SK-N-SH (cell line): ENCODE results near the gene MEIKIN. TPM values are rescaled to one million over a fixed set of nuclear protein-coding genes. Genes with fewer than 3 reads are reported as not detected.

ENCODE experiments used
- CTCF ChIA-PET: fragments of 300-600, 350-600 bp; formaldehyde crosslinking; extraction: SDS; loops from one replicate; lab custom pipeline; 2021; lab: Yijun Ruan, JAX
- POLR2A ChIA-PET: fragments of 350-600 bp; sonication (Branson Sonifier 250); formaldehyde crosslinking; extraction: SDS; loops from one replicate; lab custom pipeline; 2020; ENCODE audit warnings: antibody characterized with exemption, inconsistent platforms; lab: Yijun Ruan, JAX
- DNase-seq: peaks from one replicate; pipeline ENCODE4 v3.0.0; 2012
- H2AFZ ChIP-seq: fragments of 200-600 bp; sonication (generic); 2 replicates; pipeline ENCODE4 v1.8.1; 2016; ENCODE audit warnings: antibody characterized with exemption, mild to moderate bottlenecking, low read depth
- H3F3A ChIP-seq: fragments of 200-600 bp; sonication (generic); replicated peaks from 2 replicates; pipeline ENCODE3; 2016; ENCODE audit warnings: antibody characterized with exemption, mild to moderate bottlenecking; ENCODE audit not compliant: insufficient read depth
- H3K27ac ChIP-seq, 2 experiments: fragments of 200-500 bp in 1 of 2; fragments of 200-600 bp in 1 of 2; sonication (Bioruptor generic) in 1 of 2; sonication (generic), shearing (Covaris generic) in 1 of 2; 2 replicates each; pipeline versions ENCODE4 v1.5.1 to v1.6.1; 2014 to 2016; ENCODE audit warnings: low read depth in 2 of 2, inconsistent platforms in 1 of 2, low read length in 1 of 2, mild to moderate bottlenecking in 1 of 2, mixed read lengths in 1 of 2
- H3K27me3 ChIP-seq: fragments of 200-600 bp; sonication (generic), shearing (Covaris generic); 2 replicates; pipeline ENCODE4 v1.6.1; 2016; ENCODE audit warnings: mixed run types; ENCODE audit not compliant: insufficient read depth
- H3K36me3 ChIP-seq, 2 experiments: fragments of 200-500 bp in 1 of 2; fragments of 200-600 bp in 1 of 2; sonication (Bioruptor generic) in 1 of 2; sonication (generic) in 1 of 2; replicated peaks in 1 of 2; 2 replicates each; pipeline versions ENCODE3 to v1.5.1; 2014 to 2016; ENCODE audit warnings: low read length in 1 of 2, mild to moderate bottlenecking in 1 of 2; ENCODE audit not compliant: insufficient read depth in 2 of 2, control insufficient read depth in 1 of 2
- H3K4me1 ChIP-seq, 2 experiments: fragments of 200-500 bp in 1 of 2; fragments of 200-600 bp in 1 of 2; sonication (Bioruptor generic) in 1 of 2; sonication (generic), shearing (Covaris generic) in 1 of 2; 2 replicates each; pipeline versions ENCODE4 v1.5.1 to v1.6.1; 2014 to 2016; ENCODE audit warnings: low read depth in 1 of 2, low read length in 1 of 2, mixed run types in 1 of 2; ENCODE audit not compliant: insufficient read depth in 2 of 2, control insufficient read depth in 1 of 2
- H3K4me2 ChIP-seq: fragments of 200-600 bp; sonication (generic), shearing (Covaris generic); 2 replicates; pipeline ENCODE4 v1.6.1; 2017; ENCODE audit warnings: mixed run types
- H3K4me3 ChIP-seq, 2 experiments: fragments of 200-500 bp in 1 of 2; fragments of 200-600 bp in 1 of 2; sonication (Bioruptor generic) in 1 of 2; sonication (generic), shearing (Covaris generic) in 1 of 2; 2 replicates each; pipeline versions ENCODE4 v1.5.1 to v1.8.1; 2014 to 2016; ENCODE audit warnings: low read depth in 2 of 2, inconsistent platforms in 1 of 2, low read length in 1 of 2, mild to moderate bottlenecking in 1 of 2, mixed read lengths in 1 of 2, moderate library complexity in 1 of 2
- H3K79me2 ChIP-seq: fragments of 200-600 bp; sonication (generic); 2 replicates; pipeline ENCODE4 v1.8.1; 2017; ENCODE audit warnings: mild to moderate bottlenecking; ENCODE audit not compliant: insufficient read depth
- H3K9ac ChIP-seq: fragments of 200-600 bp; sonication (generic); 2 replicates; pipeline ENCODE4 v1.6.1; 2017; ENCODE audit warnings: mixed run types
- H3K9me2 ChIP-seq: fragments of 200-600 bp; sonication (generic); 2 replicates; pipeline ENCODE4 v1.6.1; 2017; ENCODE audit warnings: mixed run types
- H3K9me3 ChIP-seq: fragments of 200-600 bp; sonication (generic); 2 replicates; pipeline ENCODE4 v1.6.1; 2017; ENCODE audit warnings: mixed run types, mild to moderate bottlenecking, moderate library complexity
- H4K20me1 ChIP-seq: fragments of 200-600 bp; sonication (generic); 2 replicates; pipeline ENCODE4 v1.6.1; 2017; ENCODE audit warnings: mild to moderate bottlenecking, mixed run types; ENCODE audit not compliant: insufficient read depth
- EZH2phosphoT487 ChIP-seq: fragments of 200-600 bp; sonication (generic); IDR thresholded peaks from 2 replicates; pipeline ENCODE4 v1.6.1; 2017; ENCODE audit warnings: low read depth, mixed run types, mild to moderate bottlenecking, antibody characterized with exemption, moderate library complexity, borderline replicate concordance
- FOXJ3 ChIP-seq: sonication (generic); formaldehyde crosslinking; IDR thresholded peaks from 2 replicates; pipeline ENCODE4 v1.5.1; 2020; ENCODE audit warnings: mild to moderate bottlenecking, missing genetic modification reagents
- GATA2 ChIP-seq: sonication (generic); formaldehyde crosslinking; IDR thresholded peaks from 2 replicates; pipeline ENCODE4 v1.5.0; 2020; ENCODE audit warnings: mild to moderate bottlenecking, missing genetic modification reagents
- IRF3 ChIP-seq: fragments of 150-350 bp; IDR thresholded peaks from 2 replicates; pipeline ENCODE4 v1.6.1; 2016; ENCODE audit warnings: mild to moderate bottlenecking, low read depth, low read length
- JUND ChIP-seq: IDR thresholded peaks from 2 replicates; pipeline ENCODE4 v1.4.0; 2012
- NFIC ChIP-seq: IDR thresholded peaks from 2 replicates; pipeline ENCODE4 v1.4.0; 2012; ENCODE audit warnings: borderline replicate concordance
- NRF1 ChIP-seq: IDR thresholded peaks from 2 replicates; pipeline ENCODE4 v1.6.1; 2012; ENCODE audit warnings: low read depth, mild to moderate bottlenecking, low read length
- POLR2AphosphoS5 ChIP-seq: IDR thresholded peaks from 2 replicates; pipeline ENCODE4 v1.6.1; 2012; ENCODE audit warnings: low read depth, low read length
- RAD21 ChIP-seq: IDR thresholded peaks from 2 replicates; pipeline ENCODE4 v1.6.1; 2012; ENCODE audit warnings: mild to moderate bottlenecking, low read length
- RFX5 ChIP-seq: IDR thresholded peaks from 2 replicates; pipeline ENCODE4 v1.6.1; 2012; ENCODE audit warnings: mild to moderate bottlenecking, improper control_type of control experiment, low read length
- RXRA ChIP-seq: IDR thresholded peaks from 2 replicates; pipeline ENCODE4 v1.4.0; 2012; ENCODE audit warnings: low read depth, mild to moderate bottlenecking, borderline replicate concordance
- SMC3 ChIP-seq: IDR thresholded peaks from 2 replicates; pipeline ENCODE4 v1.6.1; 2012; ENCODE audit warnings: low read depth, low read length, improper control_type of control experiment
- TAF1 ChIP-seq: IDR thresholded peaks from 2 replicates; pipeline ENCODE4 v1.6.1; 2012; ENCODE audit warnings: low read depth, mild to moderate bottlenecking, low read length, moderate library complexity, borderline replicate concordance
- USF1 ChIP-seq: IDR thresholded peaks from 2 replicates; pipeline ENCODE4 v1.4.0; 2012; ENCODE audit warnings: low read depth, borderline replicate concordance
- WGBS: methylation state at CpG from one replicate; pipeline ENCODE4 v1.1.6; 2017; ENCODE audit warnings: low lambda C conversion rate; 5-methylcytosine and 5-hydroxymethylcytosine counted together
- polyA plus RNA-seq, 3 experiments: library from polyadenylated mRNA; depleted of rRNA; stranded (reverse); fragments of >200 nt; gene quantifications; 2 replicates each; pipeline ENCODE4 v1.2.3, GENCODE V29; 2012
- TF ChIP-seq, protein P1 (sequence below): IDR thresholded peaks from 2 replicates; pipeline ENCODE4 v1.4.0; 2012; ENCODE audit warnings: low read depth
- TF ChIP-seq, protein P2 (sequence below): IDR thresholded peaks from 2 replicates; pipeline ENCODE4 v1.4.0; 2012; ENCODE audit warnings: low read depth, borderline replicate concordance

MEIKIN gene
- polyA plus RNA-seq, 1 of the 3 experiments (the other 2 are of a cell fraction) = not detected

- Histone ChIP-seq H3K9me3 (no peaks in the 10 kb centered on the region), H3K4me1 (no peaks in the 10 kb centered on the region; a peak in 1 of 4 replicates), H3K27ac (no peak overlapping the region), H3F3A (no peaks in the 10 kb centered on the region), H3K27me3 (no peaks in the 10 kb centered on the region), H3K36me3 (no peaks in the 10 kb centered on the region), H3K4me3 (no peak overlapping the region), H2AFZ (no peak overlapping the region), H4K20me1 (no peaks in the 10 kb centered on the region), H3K9ac (no peak overlapping the region), H3K9me2 (no peaks in the 10 kb centered on the region), H3K79me2 (no peaks in the 10 kb centered on the region), H3K4me2 (no peak overlapping the region)
- ChIA-PET POLR2A (no interaction called here), CTCF (interaction anchor here (0.9 to 1.1 kb wide), 2 partner anchors 19 to 111 kb away, joined by 3 to 5 read pairs; no protein-coding TSS in a partner anchor)
- WGBS = 67% methylated on average over 3 of the region's 3 CpGs
- no peak for TF ChIP-seq GATA2
- no peak for TF ChIP-seq NRF1
- TF ChIP-seq, protein P1, sequence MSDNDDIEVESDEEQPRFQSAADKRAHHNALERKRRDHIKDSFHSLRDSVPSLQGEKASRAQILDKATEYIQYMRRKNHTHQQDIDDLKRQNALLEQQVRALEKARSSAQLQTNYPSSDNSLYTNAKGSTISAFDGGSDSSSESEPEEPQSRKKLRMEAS = no peak
- no peak for DNase-seq
These were observed 6.9 kb upstream of the MEIKIN start for GRCh38 chr5:131952301-131952857.

DNA sequence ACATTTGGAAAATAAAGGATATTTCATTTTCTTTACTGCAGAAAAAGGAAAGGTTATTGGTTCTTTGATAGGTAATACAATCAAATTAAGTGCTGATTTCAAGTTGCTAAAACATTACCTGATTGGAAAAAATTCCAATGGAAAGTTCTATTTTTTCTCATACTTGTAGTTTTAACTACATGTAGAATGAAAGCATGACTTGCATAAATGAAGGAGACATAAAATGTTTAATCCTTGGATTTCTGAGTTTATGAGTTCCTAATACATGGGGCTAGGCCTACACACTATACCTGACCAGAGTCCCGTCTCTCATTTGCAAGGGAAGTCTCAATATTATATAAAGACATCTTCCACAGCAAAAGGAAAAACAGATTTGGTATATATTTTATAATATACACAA is 5.2 kb upstream of the MEIKIN start:
- Histone ChIP-seq H4K20me1 (no peaks in the 10 kb centered on the region), H3K27me3 (no peaks in the 10 kb centered on the region), H3K79me2 (no peaks in the 10 kb centered on the region), H3K9ac (no peak overlapping the region), H3K9me2 (no peaks in the 10 kb centered on the region), H2AFZ (no peak overlapping the region), H3K4me3 (no peak overlapping the region), H3K4me1 (no peaks in the 10 kb centered on the region), H3K36me3 (no peaks in the 10 kb centered on the region), H3K4me2 (no peak overlapping the region), H3F3A (no peaks in the 10 kb centered on the region), H3K27ac (no peak overlapping the region), H3K9me3 (no peaks in the 10 kb centered on the region)
- ChIA-PET CTCF (no interaction called here), POLR2A (no interaction called here)
- WGBS = 18% methylated on average over 1 of the region's 1 CpG
- TF ChIP-seq FOXJ3 (CRISPR knock-in tag) (no peak), NRF1 (no peak), JUND (no peak), NFIC (no peak), EZH2phosphoT487 (no peak), USF1 (no peak), RFX5 (no peak), RXRA (no peak), TAF1 (no peak), POLR2AphosphoS5 (no peak), RAD21 (no peak), SMC3 (no peak), IRF3 (no peak)
- TF ChIP-seq, protein P2, sequence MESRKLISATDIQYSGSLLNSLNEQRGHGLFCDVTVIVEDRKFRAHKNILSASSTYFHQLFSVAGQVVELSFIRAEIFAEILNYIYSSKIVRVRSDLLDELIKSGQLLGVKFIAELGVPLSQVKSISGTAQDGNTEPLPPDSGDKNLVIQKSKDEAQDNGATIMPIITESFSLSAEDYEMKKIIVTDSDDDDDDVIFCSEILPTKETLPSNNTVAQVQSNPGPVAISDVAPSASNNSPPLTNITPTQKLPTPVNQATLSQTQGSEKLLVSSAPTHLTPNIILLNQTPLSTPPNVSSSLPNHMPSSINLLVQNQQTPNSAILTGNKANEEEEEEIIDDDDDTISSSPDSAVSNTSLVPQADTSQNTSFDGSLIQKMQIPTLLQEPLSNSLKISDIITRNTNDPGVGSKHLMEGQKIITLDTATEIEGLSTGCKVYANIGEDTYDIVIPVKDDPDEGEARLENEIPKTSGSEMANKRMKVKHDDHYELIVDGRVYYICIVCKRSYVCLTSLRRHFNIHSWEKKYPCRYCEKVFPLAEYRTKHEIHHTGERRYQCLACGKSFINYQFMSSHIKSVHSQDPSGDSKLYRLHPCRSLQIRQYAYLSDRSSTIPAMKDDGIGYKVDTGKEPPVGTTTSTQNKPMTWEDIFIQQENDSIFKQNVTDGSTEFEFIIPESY = no peak
- no peak for DNase-seq
